Suprapubic skin (tissue), 4 donors: Measurements from ENCODE around the gene TMEM164. TPM values are rescaled to one million over a fixed set of nuclear protein-coding genes. Genes with fewer than 3 reads are reported as not detected.

ENCODE experiments used
- DNase-seq, 2 donors: peaks; one replicate each; pipeline ENCODE4 v3.0.0-alpha.2; 2019; ENCODE audit warnings: low spot score in 2 of 2
- H3K27ac ChIP-seq: fragments of 200-600 bp; sonication (generic); one replicate; pipeline ENCODE4 v1.5.1; 2019
- H3K27me3 ChIP-seq: fragments of 200-600 bp; sonication (generic); one replicate; pipeline ENCODE4 v1.5.1; 2019
- H3K36me3 ChIP-seq: fragments of 200-600 bp; sonication (generic); one replicate; pipeline ENCODE4 v1.5.1; 2019
- H3K4me1 ChIP-seq: fragments of 200-600 bp; sonication (generic); one replicate; pipeline ENCODE4 v1.5.1; 2019
- H3K4me3 ChIP-seq: fragments of 200-600 bp; sonication (generic); one replicate; pipeline ENCODE4 v1.5.1; 2019; ENCODE audit warnings: mild to moderate bottlenecking
- H3K9me3 ChIP-seq: fragments of 200-600 bp; sonication (generic); one replicate; pipeline ENCODE4 v1.5.1; 2019
- EP300 ChIP-seq: sonication (generic); formaldehyde crosslinking; IDR thresholded peaks from one replicate; pipeline ENCODE4 v1.6.1; 2017; ENCODE audit warnings: antibody characterized with exemption
- POLR2A ChIP-seq, 2 donors: fragments of 450-650 bp; IDR thresholded peaks; one replicate each; pipeline ENCODE4 v1.6.1; 2017; ENCODE audit warnings: antibody characterized with exemption in 2 of 2, mild to moderate bottlenecking in 2 of 2, moderate library complexity in 2 of 2
- POLR2AphosphoS5 ChIP-seq, 3 donors: sonication (generic); formaldehyde crosslinking; IDR thresholded peaks; one replicate each; pipeline ENCODE4 v1.6.1; 2017; ENCODE audit warnings: antibody characterized with exemption in 3 of 3
- WGBS: methylation state at CpG from one replicate; pipeline ENCODE4 v1.1.5; 2018; 5-methylcytosine and 5-hydroxymethylcytosine counted together
- total RNA-seq, 4 donors: library from RNA; depleted of rRNA; stranded (reverse); fragments of >200 nt; gene quantifications; one replicate each; pipeline ENCODE4 v1.1.0, GENCODE V29; 2016
- TF ChIP-seq, protein P1 (sequence below), 2 donors: fragments of 200-600 bp in 1 of 2; fragments of 450-650 bp in 1 of 2; sonication (generic) in 1 of 2; IDR thresholded peaks; one replicate each; pipeline ENCODE4 v1.5.1; 2016 to 2019; ENCODE audit warnings: antibody characterized with exemption in 2 of 2, mild to moderate bottlenecking in 1 of 2, moderate library complexity in 1 of 2

Gene TMEM164
- total RNA-seq, 4 donors from 2014 or later = 35.5 to 71.2 (median 58.7) TPM

DNA sequence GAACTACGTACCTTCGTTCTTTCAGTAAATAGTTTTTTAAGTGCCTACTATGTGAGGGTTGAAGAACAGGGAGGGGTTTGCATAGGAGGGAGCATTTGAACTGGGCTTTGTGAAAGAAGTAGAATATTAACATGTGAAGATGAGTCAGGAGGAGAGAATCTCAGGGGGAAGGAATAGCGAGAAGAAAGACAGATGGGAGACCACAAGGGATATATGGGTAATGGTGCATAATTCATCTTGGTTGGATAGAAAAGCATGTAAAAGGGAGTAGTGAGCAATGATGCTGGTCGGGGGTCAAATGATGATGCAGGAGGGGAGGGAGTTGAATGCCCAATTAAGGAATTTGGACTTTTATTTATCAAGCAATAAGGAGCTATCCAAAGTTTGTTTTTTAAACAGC lies 52.7 kb downstream of the TMEM164 start:
- Histone ChIP-seq H3K36me3 (no peaks in the 10 kb centered on the region), H3K4me3 (no peak overlapping the region), H3K4me1 (no peaks in the 10 kb centered on the region), H3K9me3 (no peaks in the 10 kb centered on the region), H3K27me3 (no peaks in the 10 kb centered on the region), H3K27ac (no peak overlapping the region)
- no peak for DNase-seq
- 93% methylated on average over 4 of the region's 4 CpGs for WGBS
- TF ChIP-seq POLR2AphosphoS5 (IDR thresholded peaks at IDR 0.05) (no peak), EP300 (no peak), POLR2A (IDR thresholded peaks at IDR 0.05) (no peak)
- TF ChIP-seq, protein P1, sequence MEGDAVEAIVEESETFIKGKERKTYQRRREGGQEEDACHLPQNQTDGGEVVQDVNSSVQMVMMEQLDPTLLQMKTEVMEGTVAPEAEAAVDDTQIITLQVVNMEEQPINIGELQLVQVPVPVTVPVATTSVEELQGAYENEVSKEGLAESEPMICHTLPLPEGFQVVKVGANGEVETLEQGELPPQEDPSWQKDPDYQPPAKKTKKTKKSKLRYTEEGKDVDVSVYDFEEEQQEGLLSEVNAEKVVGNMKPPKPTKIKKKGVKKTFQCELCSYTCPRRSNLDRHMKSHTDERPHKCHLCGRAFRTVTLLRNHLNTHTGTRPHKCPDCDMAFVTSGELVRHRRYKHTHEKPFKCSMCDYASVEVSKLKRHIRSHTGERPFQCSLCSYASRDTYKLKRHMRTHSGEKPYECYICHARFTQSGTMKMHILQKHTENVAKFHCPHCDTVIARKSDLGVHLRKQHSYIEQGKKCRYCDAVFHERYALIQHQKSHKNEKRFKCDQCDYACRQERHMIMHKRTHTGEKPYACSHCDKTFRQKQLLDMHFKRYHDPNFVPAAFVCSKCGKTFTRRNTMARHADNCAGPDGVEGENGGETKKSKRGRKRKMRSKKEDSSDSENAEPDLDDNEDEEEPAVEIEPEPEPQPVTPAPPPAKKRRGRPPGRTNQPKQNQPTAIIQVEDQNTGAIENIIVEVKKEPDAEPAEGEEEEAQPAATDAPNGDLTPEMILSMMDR (IDR thresholded peaks at IDR 0.05) = no peak

DNA sequence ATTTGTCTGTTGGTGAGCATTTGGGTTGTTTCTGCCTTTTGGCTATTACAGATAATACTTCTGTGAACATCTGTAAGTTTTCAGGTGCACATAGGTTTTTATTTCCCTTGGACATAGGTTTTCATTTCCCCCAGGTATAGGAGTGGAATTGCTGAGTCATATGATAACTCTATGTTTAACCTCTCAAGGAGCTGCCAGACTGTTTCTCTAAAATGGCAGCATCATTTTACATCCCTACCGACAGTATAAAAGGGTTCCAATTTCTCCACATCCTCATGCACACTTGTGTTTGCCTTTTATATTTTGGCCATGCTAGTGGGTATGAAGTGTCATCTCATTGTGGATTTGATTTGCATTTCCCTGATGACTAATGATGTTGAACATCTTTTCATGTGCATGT lies 53.5 kb downstream of the TMEM164 start:
- Histone ChIP-seq H3K9me3 (no peaks in the 10 kb centered on the region), H3K4me1 (no peaks in the 10 kb centered on the region), H3K4me3 (no peak overlapping the region), H3K27me3 (no peaks in the 10 kb centered on the region), H3K27ac (no peak overlapping the region), H3K36me3 (no peaks in the 10 kb centered on the region)
- TF ChIP-seq, protein P1 (IDR thresholded peaks at IDR 0.05) = no peak
- TF ChIP-seq POLR2AphosphoS5 (IDR thresholded peaks at IDR 0.05) (no peak), POLR2A (IDR thresholded peaks at IDR 0.05) (no peak), EP300 (no peak)
- 81% methylated on average over 1 of the region's 1 CpG for WGBS
- DNase-seq = no peak

DNA sequence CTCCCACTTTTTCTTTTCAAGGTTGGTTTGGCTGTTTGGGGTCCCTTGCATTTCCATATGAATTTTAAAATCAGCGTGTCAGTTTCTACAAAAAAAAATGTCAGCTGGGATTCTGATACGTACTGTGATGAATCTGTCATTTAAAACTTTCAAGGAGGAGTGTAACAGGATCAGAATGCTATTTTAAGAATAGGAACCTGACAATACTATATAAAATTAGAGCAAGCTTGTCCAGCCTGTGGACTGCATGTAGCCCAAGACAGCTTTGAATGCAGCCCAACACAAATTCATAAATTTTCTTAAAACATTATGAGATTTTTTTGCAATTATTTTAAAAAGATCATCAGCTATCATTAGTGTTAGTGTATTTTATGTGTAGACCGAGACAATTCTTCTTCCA lies 56.5 kb downstream of the TMEM164 start:
- Histone ChIP-seq H3K36me3 (no peaks in the 10 kb centered on the region), H3K27ac (no peak overlapping the region), H3K9me3 (no peaks in the 10 kb centered on the region), H3K4me3 (no peak overlapping the region), H3K27me3 (no peaks in the 10 kb centered on the region), H3K4me1 (no peaks in the 10 kb centered on the region)
- TF ChIP-seq EP300 (no peak), POLR2A (IDR thresholded peaks at IDR 0.05) (no peak)
- DNase-seq = no peak
- WGBS = 76% methylated on average over 3 of the region's 3 CpGs

DNA sequence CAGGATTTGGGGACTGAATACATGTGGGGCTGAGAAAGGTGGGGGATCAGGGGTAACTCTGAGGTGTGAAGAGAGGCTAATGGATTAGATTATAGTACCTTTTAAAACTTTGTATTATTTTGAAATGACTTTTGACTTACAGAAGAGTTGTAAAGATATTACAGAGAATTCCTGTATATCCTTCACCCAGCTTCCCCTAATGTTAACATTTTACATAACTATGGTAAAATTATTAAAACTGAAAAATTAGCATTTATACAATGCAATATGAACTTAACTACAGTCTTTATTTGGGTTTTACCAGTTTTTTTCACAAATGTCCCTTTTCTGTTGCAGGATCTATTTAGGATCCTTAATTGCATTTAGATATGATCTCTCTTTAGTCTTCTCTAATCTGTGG lies 57.4 kb downstream of the TMEM164 start:
- Histone ChIP-seq H3K9me3 (no peaks in the 10 kb centered on the region), H3K36me3 (no peaks in the 10 kb centered on the region), H3K4me1 (no peaks in the 10 kb centered on the region), H3K27me3 (no peaks in the 10 kb centered on the region), H3K4me3 (no peak overlapping the region), H3K27ac (no peak overlapping the region)
- DNase-seq = no peak
- no peak for TF ChIP-seq POLR2A (IDR thresholded peaks at IDR 0.05)
- TF ChIP-seq POLR2AphosphoS5 (IDR thresholded peaks at IDR 0.05) = no peak
- TF ChIP-seq EP300 = no peak
- TF ChIP-seq, protein P1 (IDR thresholded peaks at IDR 0.05) = no peak

DNA sequence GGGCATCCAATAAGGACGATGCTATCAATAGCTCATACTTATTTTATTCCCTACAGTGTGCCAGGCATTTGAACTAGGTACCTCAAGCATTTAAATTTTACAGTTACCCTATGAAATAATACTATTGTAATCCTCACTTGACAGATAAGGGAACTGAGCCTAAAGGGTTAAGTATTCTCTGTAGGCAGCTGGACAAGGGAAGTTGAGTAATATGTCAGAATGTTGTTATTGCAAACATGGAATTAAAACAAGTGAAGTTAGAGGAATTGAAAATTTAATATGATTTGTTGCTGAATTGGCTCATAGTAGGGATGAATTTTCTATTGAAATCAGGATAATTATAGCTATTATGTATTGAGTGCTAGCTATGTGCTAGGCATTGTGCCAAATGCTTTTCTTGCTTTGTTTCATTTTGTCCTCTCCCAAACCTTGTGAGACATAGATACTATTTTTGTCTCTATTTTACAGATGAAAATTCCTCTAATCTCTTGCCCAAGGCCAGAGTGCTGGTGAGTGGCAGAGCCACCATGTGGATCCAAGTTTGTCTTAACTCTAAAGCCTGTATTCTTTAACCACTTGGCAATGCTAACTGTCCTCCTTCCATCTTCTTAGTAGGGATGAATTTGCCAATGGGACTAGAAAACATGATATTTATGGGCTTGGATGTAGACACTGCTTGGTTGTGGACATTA lies 58.1 kb downstream of the TMEM164 start:
- Histone ChIP-seq H3K27ac (no peak overlapping the region), H3K27me3 (no peaks in the 10 kb centered on the region), H3K36me3 (no peaks in the 10 kb centered on the region), H3K4me3 (no peak overlapping the region), H3K9me3 (no peaks in the 10 kb centered on the region), H3K4me1 (no peaks in the 10 kb centered on the region)
- WGBS = 68% methylated on average over 1 of the region's 1 CpG
- no peak for TF ChIP-seq EP300
- no peak for DNase-seq

DNA sequence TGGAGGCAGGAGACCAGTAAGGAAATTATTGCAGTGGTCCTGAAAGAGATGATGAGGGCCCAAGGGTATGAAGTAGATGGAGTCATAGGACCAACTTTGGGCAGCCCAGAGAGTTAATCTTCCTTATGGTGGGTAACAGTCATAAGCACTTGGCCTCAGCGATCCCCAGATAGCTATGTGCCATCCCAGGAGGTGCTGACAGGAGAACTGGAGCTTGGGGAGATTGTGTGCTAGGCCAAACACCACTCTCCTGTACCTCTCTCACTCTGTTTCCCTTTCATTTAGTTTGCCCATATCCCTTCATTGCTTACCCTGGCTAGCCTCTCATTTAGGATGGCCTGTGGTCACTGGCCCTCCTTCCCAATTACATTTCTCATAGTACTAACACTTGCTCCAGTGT lies 60.0 kb downstream of the TMEM164 start:
- no peak for DNase-seq
- WGBS = 82% methylated on average over 1 of the region's 1 CpG

More for the DNA sequence above, 60.0 kb downstream of the TMEM164 start:
- no peaks in the 10 kb centered on the region for H3K4me1 ChIP-seq
- H3K27ac ChIP-seq = no peak overlapping the region
- H3K9me3 ChIP-seq = no peaks in the 10 kb centered on the region
- H3K36me3 ChIP-seq = no peaks in the 10 kb centered on the region
- no peaks in the 10 kb centered on the region for H3K27me3 ChIP-seq
- no peak overlapping the region for H3K4me3 ChIP-seq
- TF ChIP-seq EP300 (no peak), POLR2A (IDR thresholded peaks at IDR 0.05) (no peak)
